Measurements from ENCODE around the gene YBX2.

YBX2 gene

DNA sequence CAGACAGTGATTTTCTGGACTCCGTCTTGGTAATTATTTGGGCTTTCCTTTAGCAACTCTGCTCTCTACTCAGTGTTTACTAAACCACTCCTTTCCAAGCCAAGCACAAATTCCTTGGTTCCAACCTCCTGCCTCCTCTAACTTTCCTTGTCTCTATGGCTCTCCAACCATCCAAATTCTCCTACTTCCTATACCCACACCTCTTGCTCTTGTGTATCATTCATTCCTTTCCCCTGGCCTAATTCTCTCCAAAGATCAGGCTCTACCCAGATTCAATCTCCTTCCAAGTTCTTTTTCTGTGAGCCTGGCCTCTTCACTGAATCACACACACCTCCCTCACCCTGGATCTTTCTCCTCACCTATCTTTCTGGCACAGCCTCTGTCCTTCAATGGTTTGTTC, 33.6 kb upstream of the YBX2 start:
- TF ChIP-seq, protein P1, sequence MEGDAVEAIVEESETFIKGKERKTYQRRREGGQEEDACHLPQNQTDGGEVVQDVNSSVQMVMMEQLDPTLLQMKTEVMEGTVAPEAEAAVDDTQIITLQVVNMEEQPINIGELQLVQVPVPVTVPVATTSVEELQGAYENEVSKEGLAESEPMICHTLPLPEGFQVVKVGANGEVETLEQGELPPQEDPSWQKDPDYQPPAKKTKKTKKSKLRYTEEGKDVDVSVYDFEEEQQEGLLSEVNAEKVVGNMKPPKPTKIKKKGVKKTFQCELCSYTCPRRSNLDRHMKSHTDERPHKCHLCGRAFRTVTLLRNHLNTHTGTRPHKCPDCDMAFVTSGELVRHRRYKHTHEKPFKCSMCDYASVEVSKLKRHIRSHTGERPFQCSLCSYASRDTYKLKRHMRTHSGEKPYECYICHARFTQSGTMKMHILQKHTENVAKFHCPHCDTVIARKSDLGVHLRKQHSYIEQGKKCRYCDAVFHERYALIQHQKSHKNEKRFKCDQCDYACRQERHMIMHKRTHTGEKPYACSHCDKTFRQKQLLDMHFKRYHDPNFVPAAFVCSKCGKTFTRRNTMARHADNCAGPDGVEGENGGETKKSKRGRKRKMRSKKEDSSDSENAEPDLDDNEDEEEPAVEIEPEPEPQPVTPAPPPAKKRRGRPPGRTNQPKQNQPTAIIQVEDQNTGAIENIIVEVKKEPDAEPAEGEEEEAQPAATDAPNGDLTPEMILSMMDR (IDR thresholded peaks at IDR 0.05; ENCODE audit: low read depth, low read length, missing control alignments), result no peak
- no peak for DNase-seq (ENCODE audit: low read depth)
- peak overlapping the region; percentile 65; the same call in 1 of the 2 replicates for H3K4me3 ChIP-seq (ENCODE audit: low read depth, low read length)

DNA sequence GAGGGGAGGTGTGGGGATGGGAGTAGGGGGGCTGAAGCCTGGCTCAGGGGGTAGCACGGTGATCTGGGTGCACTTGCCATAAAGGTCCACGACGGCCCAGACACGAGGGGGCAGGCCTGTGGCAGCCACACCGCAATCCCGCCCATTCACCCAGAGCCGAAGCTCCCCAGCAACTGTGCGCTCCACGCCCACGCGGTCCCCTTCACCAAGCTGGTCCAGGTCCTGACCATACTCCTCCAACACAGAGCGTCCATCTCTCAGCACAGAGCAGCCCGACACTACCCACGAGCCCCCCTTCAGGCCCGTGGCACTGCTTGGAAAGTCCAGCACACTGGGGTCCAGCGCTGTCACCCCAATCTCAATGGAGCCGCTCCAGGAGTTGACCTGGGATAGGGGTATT, 33.1 kb upstream of the YBX2 start:
- TF ChIP-seq, protein P1 (IDR thresholded peaks at IDR 0.05; ENCODE audit: low read depth, low read length, missing control alignments), result no peak
- H3K4me3 ChIP-seq (ENCODE audit: low read depth, low read length), result no peak overlapping the region
- DNase-seq (ENCODE audit: low read depth), result no peak

DNA sequence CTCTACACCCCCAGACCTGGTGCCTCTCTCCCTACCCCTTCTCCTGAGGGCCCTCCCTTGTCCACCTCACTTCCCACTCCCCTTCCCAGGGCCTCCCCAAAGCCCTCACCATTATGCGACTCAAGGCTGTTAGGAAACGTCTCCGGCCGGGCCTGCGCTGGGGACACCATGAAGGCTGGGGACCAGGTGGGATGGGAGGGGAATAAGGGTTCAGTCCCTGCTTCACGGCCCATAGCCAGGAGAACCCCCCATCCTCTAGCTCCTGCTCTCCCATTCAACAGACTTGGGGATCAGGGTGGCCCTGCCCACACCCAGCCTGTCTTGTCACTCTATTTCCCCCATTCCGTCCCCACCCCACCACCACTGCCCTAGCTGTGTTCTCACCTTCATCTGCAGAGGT, 32.6 kb upstream of the YBX2 start:
- TF ChIP-seq, protein P1 (IDR thresholded peaks at IDR 0.05; ENCODE audit: low read depth, low read length, missing control alignments), result no peak
- no peak overlapping the region for H3K4me3 ChIP-seq (ENCODE audit: low read depth, low read length)
- no peak for DNase-seq (ENCODE audit: low read depth)

DNA sequence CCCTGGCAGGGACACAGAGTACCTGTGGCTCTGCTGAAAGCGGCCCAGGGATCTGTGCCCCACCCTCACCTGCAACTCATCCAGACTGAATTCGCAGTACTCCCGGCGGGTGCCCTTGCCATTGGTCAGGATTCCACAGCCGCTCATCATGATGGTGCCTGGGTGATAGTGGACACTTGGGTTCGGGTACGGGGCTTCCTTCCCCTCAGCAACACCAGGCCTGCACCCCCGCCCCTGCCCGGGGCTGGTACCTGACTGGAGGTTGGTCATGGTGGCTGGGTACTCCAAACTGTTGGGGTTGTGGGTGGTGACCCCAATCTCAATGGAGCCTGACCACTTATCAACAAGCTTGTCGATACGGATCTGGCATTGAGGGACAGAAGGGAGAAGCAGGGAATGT, 31.7 kb upstream of the YBX2 start:
- H3K4me3 ChIP-seq (ENCODE audit: low read depth, low read length), result no peak overlapping the region
- DNase-seq (ENCODE audit: low read depth), result no peak
- TF ChIP-seq, protein P1 (IDR thresholded peaks at IDR 0.05; ENCODE audit: low read depth, low read length, missing control alignments), result no peak

DNA sequence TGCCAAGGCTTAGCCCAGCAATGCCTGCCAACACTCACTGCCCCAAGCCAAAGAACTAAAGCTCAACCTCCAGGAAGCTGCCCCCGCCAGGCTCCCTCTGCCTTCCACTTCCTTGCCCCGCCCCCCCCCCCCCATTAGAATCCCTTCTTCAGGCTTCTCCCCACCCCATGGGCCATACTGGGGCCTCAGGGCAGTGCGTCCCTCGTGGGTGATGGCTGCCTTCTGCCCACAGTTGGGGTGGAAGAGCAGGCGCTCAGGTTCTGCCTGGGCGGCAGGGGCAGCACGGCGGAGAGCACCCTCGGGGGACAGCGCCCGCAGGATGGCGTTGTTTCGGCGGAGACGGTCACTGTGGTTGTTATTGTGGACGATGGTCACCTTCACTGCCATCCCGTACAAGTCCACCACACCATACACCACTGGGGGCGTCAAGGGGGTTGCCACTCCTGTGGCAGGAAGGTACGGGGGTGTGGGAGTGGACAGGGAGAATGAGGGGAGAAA, 30.6 kb upstream of the YBX2 start:
- TF ChIP-seq, protein P1 (IDR thresholded peaks at IDR 0.05; ENCODE audit: low read depth, low read length, missing control alignments), result no peak
- no peak for DNase-seq (ENCODE audit: low read depth)
- no peak overlapping the region for H3K4me3 ChIP-seq (ENCODE audit: low read depth, low read length)

DNA sequence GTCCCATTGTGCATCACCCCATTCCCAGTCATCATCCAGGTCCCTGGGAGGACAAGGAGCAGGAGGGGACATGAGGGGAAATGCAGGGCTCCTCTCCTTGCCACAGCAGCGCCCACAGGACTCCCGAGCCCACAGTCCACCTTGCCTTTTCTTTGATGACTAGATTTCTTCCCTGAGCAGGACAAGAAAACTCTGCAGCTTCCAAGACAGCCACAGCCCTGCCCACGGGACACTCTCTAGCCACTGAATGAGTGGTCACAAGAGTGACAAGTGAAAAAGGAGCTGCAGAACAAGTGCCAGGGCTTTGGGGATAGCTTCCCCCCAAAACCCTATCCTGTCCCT, 30.0 kb upstream of the YBX2 start:
- TF ChIP-seq, protein P1 (IDR thresholded peaks at IDR 0.05; ENCODE audit: low read depth, low read length, missing control alignments), result no peak
- no peak for DNase-seq (ENCODE audit: low read depth)
- H3K4me3 ChIP-seq (ENCODE audit: low read depth, low read length), result no peak overlapping the region

DNA sequence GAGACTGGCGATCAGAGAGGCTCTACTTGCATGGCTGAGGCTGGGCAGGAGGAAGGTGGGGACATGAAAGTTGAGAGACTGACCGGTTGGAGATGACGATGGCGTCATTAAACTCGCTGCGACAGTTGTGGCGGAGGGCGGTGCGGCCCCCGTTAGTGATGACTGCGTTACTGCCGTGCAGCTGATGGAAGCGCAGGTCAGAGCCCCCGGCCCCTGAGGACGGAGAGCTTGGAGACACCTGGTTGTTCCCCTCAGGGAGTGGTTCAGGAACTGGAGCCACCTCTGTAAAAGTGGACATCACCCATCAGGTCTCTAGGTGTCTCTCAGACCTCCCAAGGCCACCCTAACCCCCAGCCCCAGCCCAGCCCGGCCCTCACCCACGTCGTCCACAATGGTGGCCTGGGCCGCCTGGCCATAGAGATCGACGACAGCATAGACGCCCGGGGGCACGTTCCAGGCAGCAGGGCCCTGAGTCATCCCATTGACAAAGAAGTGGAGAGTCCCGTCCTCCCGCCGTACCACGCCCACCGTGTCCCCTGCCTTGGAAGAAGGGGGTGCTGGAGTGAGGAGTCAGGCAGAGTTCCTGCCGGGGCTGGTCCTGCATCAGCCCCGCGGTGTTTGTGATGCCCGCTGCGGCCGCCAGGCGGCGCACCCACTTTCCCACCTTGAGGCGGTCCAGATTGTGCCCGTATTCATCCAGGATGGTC, 29.4 kb upstream of the YBX2 start:
- DNase-seq (ENCODE audit: low read depth), result no peak
- TF ChIP-seq, protein P1 (IDR thresholded peaks at IDR 0.05; ENCODE audit: low read depth, low read length, missing control alignments), result peak; percentile 99
- no peak overlapping the region for H3K4me3 ChIP-seq (ENCODE audit: low read depth, low read length)

All from GM12864 (cell line).